Measurements from ENCODE around the gene CRTC3.
"Not testable (repeated sequence)": the region's sequence is repeated elsewhere in the genome, so short reads cannot be mapped to it uniquely, and the experiment has no call there.

Gene CRTC3

GRCh38 chr15:90629217-90629616, 99.5 kb downstream of the CRTC3 start:
- FAIRE-seq, result no peak

- FAIRE-seq, result no peak
These were observed 103.6 kb downstream of the CRTC3 start for GRCh38 chr15:90633360-90633759.

GRCh38 chr15:90636993-90637392, 107.3 kb downstream of the CRTC3 start:
- FAIRE-seq, result not testable (repeated sequence)

- no peak for FAIRE-seq
These were observed 108.0 kb downstream of the CRTC3 start for GRCh38 chr15:90637693-90638092.

- FAIRE-seq, result no peak
These were observed 108.5 kb downstream of the CRTC3 start for GRCh38 chr15:90638201-90638691.

GRCh38 chr15:90638963-90639362, 109.2 kb downstream of the CRTC3 start:
- no peak for FAIRE-seq

GRCh38 chr15:90640862-90641261, 111.1 kb downstream of the CRTC3 start:
- no peak for FAIRE-seq

GRCh38 chr15:90641581-90642463, 112.1 kb downstream of the CRTC3 start:
- FAIRE-seq, result no peak

- no peak for FAIRE-seq
These were observed 113.0 kb downstream of the CRTC3 start for GRCh38 chr15:90642464-90643300.

- FAIRE-seq, result no peak
These were observed 113.5 kb downstream of the CRTC3 start for GRCh38 chr15:90643301-90643632.

- no peak for FAIRE-seq
These were observed 114.8 kb downstream of the CRTC3 start for GRCh38 chr15:90644526-90644925.

GRCh38 chr15:90644952-90645725, 115.4 kb downstream of the CRTC3 start:
- no peak for FAIRE-seq

GRCh38 chr15:90645873-90646575, 116.3 kb downstream of the CRTC3 start:
- no peak for FAIRE-seq

- FAIRE-seq, result no peak
These were observed 117.1 kb downstream of the CRTC3 start for GRCh38 chr15:90646662-90647305.

GRCh38 chr15:90647326-90647725, 117.6 kb downstream of the CRTC3 start:
- FAIRE-seq, result no peak

GRCh38 chr15:90648137-90649070, 118.7 kb downstream of the CRTC3 start:
- FAIRE-seq, result no peak

GRCh38 chr15:90650117-90650955, 120.6 kb downstream of the CRTC3 start:
- FAIRE-seq, result no peak

- no peak for FAIRE-seq
These were observed 121.4 kb downstream of the CRTC3 start for GRCh38 chr15:90650956-90651689.
